NCI-H146 treated with DMSO at 0.1 percent for 48 hours (cell line): ENCODE measurements around the gene PDS5B.
"Not testable (repeated sequence)": the region's sequence is repeated elsewhere in the genome, so short reads cannot be mapped to it uniquely, and the experiment has no call there.

Experiments used
- DNase-seq: peaks from one replicate; lab custom pipeline; 2025; ENCODE audit not compliant: unreplicated experiment; lab: John Stamatoyannopoulos, UW

Gene PDS5B

GRCh38 chr13:32781906-32782305 is 195.7 kb downstream of the PDS5B start:
- DNase-seq: no peak

GRCh38 chr13:32783067-32783466 is 196.8 kb downstream of the PDS5B start:
- DNase-seq: no peak

DNA sequence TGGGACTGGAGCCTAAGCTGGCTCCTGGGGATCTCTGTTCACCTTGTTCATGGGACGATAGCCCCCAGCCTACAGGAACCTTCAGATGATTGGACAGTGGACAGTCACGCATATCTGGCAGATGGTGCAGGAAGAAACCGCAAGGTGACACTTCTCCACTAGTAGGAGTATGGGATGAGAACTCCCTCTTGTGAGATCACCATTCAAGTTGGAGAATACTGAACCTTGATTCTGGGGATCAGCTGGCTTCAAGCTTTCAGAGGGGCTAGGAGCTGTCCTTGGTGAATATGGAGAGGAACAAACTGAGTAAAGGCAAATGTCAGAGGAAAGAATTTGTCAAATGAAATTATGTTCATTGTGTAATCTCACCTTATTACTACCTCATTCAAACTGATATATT is 204.5 kb downstream of the PDS5B start:
- DNase-seq: no peak

DNA sequence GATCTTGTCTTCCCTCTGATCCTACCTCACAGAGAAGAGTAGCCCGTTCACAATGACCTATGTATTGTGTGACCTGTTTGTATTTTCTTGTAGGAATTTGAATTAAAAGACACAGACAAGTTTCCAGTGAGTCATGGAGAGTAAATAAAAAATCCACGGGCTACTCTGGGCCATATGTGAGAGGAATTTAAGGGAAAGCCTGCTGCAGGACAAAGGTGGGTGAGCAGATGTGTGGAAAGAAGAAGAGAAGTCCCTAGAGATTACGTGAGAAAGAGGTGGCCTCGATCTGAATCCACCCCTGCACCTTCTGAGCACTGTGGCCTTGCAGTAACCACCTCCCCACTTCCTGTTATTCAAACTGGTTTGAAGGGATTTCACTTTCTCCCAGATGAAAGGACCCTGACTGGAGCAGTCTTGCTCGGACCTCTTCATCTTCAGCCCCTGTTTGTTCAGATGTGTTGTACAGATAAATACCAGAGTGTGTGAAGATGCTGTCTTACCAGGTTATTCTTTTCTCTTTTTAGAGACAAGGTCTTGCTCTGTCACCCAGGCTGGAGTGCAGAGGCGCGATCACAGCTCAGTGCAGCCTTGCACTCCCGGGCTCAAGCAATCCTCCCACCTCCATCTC is 205.4 kb downstream of the PDS5B start:
- DNase-seq: no peak

- DNase-seq: no peak
Observed at GRCh38 chr13:32796754-32797153, 210.5 kb downstream of the PDS5B start.

DNA sequence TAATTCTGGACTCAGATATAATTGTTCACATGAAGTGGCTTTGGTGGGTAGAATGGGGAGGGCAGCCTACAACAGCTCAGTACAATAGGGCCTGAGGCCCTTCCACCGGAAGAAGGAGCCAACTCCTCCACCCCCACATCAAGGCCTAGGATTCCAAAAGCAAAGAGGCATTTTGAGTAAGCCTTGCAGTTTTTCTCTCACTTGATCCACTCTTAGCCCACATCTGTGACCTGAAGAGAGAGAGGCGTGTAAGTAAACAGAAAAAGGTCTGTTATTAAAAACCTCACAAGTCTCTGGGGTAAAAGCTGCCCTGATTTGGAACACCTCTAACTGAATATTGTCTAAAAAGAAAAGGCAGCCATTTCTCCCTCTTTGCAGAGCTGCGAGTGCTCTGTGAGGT is 215.9 kb downstream of the PDS5B start:
- DNase-seq: no peak

DNA sequence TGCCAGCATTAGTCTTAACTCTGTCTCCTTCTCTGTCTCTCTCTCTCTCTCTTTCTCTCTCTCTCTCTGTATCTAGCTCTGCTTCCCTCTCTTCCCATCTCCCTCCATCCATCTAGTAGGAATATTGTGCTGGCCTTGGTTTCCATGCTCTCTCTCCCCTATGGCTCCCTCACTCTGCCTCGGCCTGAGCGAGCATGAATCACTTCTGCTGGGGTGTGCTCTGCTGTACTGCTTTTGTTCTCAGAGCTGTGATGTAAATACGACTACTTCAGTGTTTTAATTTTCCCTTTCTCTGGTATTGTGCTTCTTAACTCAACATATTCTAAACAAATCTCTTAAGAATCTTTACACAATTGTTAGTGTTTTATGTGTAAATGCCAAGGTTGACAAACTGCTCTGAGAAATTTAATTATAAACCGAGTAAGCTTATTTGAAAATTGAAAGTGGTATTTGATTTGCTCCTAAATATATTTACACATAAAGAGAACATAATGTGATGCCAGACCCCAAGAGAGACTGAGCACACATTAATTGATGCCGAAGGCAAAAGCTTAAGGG is 218.5 kb downstream of the PDS5B start:
- peak; percentile 67 for DNase-seq

- no peak for DNase-seq
Observed at GRCh38 chr13:32811297-32811800, 225.1 kb downstream of the PDS5B start.

DNA sequence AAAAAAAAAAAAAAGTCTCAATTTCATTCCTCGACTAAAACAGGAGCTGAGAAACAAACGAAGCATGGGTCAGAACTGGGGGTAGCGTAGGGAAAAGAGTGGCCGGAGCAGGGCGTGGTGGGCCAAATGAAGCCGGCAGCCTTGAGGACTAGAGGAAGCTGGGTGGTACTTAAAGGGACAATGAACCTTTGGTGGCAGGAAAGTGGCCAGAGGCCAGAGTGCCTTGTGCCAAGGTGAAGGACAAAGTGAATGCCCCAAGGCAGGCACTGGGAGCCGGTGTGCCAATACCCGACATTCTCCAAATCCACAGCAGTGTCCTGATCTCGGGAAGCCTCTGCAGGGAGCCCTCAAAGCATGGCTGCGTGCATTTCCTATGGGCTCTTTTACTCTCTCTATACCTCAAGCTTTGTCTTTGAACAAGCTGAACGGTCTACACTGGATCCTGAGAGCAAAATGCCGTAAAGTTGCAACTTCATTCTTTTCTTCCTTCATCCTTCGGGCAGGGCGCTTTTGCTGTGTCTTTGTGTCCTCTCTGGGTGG is 235.0 kb downstream of the PDS5B start:
- DNase-seq: no peak

GRCh38 chr13:32822771-32823170 is 236.5 kb downstream of the PDS5B start:
- DNase-seq: peak; percentile 64

- DNase-seq: no peak
Observed at GRCh38 chr13:32823597-32823996, 237.3 kb downstream of the PDS5B start.

- DNase-seq: no peak
Observed at GRCh38 chr13:32824061-32824460, 237.8 kb downstream of the PDS5B start.

DNA sequence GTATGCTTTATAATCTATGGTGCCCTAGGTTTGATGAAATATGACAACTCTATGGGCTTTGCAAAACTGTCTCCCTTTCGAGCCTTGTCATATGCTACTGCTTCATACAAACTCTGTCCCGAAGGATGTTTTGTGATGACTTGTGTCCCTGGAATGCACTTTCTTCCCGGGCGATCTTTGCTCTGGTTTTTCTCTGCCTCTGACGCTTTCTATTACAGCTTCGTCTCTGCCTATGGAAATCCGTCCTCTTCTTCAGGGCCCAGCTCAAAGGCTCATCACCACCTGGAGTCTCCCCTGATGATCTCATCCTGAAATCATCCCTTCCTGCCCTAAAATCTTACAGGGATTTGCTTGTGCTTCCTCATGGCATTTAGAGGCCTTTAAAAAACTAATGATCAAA is 238.4 kb downstream of the PDS5B start:
- no peak for DNase-seq

DNA sequence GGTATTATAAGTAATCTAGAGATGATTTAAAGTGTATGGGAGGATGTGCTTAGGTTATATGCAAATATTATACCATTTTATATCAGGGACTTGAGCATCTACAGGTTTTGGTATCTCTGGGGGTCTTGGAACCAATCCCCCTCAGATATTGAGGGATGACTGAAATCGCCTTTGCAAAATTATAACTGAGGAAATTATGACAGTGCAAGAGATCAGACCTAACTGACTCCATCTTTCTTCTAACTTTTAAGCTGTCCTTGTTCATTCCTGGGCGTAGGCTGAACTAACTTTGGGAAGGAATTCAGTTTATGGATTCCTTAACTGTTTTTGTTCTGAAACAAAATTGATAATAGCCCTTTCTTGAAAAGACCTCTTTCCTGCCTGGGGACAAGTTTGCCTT is 239.2 kb downstream of the PDS5B start:
- no peak for DNase-seq

- not testable (repeated sequence) for DNase-seq
Observed at GRCh38 chr13:32826372-32826771, 240.1 kb downstream of the PDS5B start.
